HepG2 (cell line): ENCODE data around the gene LARP1. TPM values are rescaled to one million over a fixed set of nuclear protein-coding genes. Genes with fewer than 3 reads are reported as not detected.

Experiments
- CHD4 ChIP-seq: fragments of 200-600 bp; sonication (generic); IDR thresholded peaks from 2 replicates; pipeline ENCODE4 v1.7.0; 2017; ENCODE audit warnings: mild to moderate bottlenecking, low read length, borderline replicate concordance
- DPF2 ChIP-seq: sonication (generic); formaldehyde crosslinking; IDR thresholded peaks from 2 replicates; pipeline ENCODE4 v1.4.0; 2020; ENCODE audit warnings: mild to moderate bottlenecking, low read depth, missing genetic modification reagents, borderline replicate concordance
- ISX ChIP-seq: sonication (generic); formaldehyde crosslinking; conservative IDR thresholded peaks from 2 replicates; pipeline ENCODE4 v1.5.0; 2020; ENCODE audit warnings: missing genetic modification reagents
- SMAD3 ChIP-seq: sonication (generic); formaldehyde crosslinking; IDR thresholded peaks from 2 replicates; pipeline ENCODE4 v1.4.0; 2020; ENCODE audit warnings: missing genetic modification reagents
- TCF7 ChIP-seq: sonication (generic); IDR thresholded peaks from 2 replicates; pipeline ENCODE4 v1.6.1; 2016; ENCODE audit warnings: antibody characterized with exemption, low read depth
- ZNF616 ChIP-seq: sonication (generic); formaldehyde crosslinking; IDR thresholded peaks from 2 replicates; pipeline ENCODE4 v1.5.0; 2020; ENCODE audit warnings: low read depth, mild to moderate bottlenecking, missing genetic modification reagents
- ZNF83 ChIP-seq: sonication (generic); formaldehyde crosslinking; IDR thresholded peaks from 2 replicates; pipeline ENCODE4 v1.4.0; 2020; ENCODE audit warnings: missing genetic modification reagents, mild to moderate bottlenecking, borderline replicate concordance
- ZSCAN30 ChIP-seq: sonication (generic); formaldehyde crosslinking; IDR thresholded peaks from 2 replicates; pipeline ENCODE4 v1.5.0; 2020; ENCODE audit warnings: mild to moderate bottlenecking, missing genetic modification reagents
- polyA plus RNA-seq, 8 experiments: library from polyadenylated mRNA; depleted of rRNA in 3 of 8; stranded (reverse) in 7 of 8; unstranded in 1 of 8; fragments of >200 nt; fragmentation: Illumina TruSeq in 4 of 8; extraction: Trizol in 4 of 8; gene quantifications; 2 replicates each; pipeline versions ENCODE4 v1.2.1 to v1.2.3, GENCODE V29; 2011 to 2016; ENCODE audit warnings: low read depth in 4 of 8, missing spikeins in 1 of 8, mixed read lengths in 1 of 8; ENCODE audit not compliant: insufficient read depth in 1 of 8
- total RNA-seq, 5 experiments: library from RNA; depleted of rRNA; stranded (reverse); fragments of >200 nt; fragmentation: Illumina TruSeq; extraction: Trizol; gene quantifications; 2 replicates each; pipeline ENCODE4 v1.2.3, GENCODE V29; 2016; ENCODE audit warnings: low read depth in 1 of 5
- TF ChIP-seq, protein P1 (sequence below): sonication (generic); formaldehyde crosslinking; IDR thresholded peaks from 2 replicates; pipeline ENCODE4 v1.4.0; 2020; ENCODE audit warnings: missing genetic modification reagents, borderline replicate concordance
- TF ChIP-seq, protein P2 (sequence below): sonication (generic); formaldehyde crosslinking; IDR thresholded peaks from 2 replicates; pipeline ENCODE4 v1.9.0; 2022; ENCODE audit warnings: low read depth, missing genetic modification reagents
- TF ChIP-seq, protein P3 (sequence below): sonication (generic); formaldehyde crosslinking; IDR thresholded peaks from 2 replicates; pipeline ENCODE4 v1.4.0; 2020; ENCODE audit warnings: missing genetic modification reagents, mild to moderate bottlenecking, borderline replicate concordance
- TF ChIP-seq, protein P4 (sequence below): sonication (generic); formaldehyde crosslinking; IDR thresholded peaks from 2 replicates; pipeline ENCODE4 v1.4.0; 2020; ENCODE audit warnings: missing genetic modification reagents
- TF ChIP-seq, protein P5 (sequence below): sonication (generic); formaldehyde crosslinking; IDR thresholded peaks from 2 replicates; pipeline ENCODE4 v1.5.0; 2020; ENCODE audit warnings: missing genetic modification reagents

Gene LARP1
- total and polyA plus RNA-seq, 2 of the 13 experiments (the other 11 are each of a cell fraction or from before 2014, with no cell fraction given), result 45.2 to 61.4 TPM

DNA sequence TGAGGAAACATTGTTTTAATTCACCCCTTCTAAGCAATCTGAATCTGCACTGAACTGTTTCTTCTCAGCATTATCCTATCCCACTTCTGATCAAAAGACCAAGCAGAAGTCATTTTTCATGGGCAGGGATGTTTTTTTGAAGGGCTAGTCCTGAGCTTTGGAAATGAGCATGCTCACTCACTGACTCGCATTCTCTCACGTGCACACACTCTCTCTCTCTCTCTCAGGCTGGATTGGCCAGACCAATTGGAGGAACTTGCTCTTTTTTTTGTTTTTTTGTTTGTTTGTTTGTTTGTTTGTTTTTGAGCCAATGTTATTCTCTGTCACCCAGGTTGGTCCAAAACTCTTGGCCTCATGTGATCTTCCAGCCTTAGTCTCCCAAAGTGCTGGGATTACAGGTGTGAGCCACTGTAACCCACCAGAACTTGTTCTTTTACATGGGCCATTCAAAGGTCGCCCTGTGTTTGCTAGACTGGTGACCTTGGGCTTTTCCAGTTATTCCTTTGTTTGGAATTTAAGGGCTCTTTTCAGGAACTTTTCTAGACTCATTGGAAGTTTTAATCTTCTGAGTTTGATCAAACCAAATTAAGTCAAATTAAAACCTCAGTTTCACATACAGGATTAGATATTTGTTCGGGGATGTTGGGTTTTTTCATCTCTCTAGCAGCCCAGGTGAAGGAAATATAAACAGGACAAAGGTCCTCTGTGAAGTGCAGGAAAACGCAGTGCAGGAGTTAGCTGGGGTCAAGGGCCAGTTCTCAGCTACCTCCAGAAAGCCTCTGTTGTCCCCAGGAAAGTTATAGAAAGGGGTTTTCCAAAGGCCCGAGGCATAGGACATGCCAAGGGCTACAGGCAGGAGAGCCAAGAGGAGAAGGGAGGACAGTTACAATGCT lies 82.1 kb downstream of the LARP1 start (continued):
- TF ChIP-seq, protein P1, sequence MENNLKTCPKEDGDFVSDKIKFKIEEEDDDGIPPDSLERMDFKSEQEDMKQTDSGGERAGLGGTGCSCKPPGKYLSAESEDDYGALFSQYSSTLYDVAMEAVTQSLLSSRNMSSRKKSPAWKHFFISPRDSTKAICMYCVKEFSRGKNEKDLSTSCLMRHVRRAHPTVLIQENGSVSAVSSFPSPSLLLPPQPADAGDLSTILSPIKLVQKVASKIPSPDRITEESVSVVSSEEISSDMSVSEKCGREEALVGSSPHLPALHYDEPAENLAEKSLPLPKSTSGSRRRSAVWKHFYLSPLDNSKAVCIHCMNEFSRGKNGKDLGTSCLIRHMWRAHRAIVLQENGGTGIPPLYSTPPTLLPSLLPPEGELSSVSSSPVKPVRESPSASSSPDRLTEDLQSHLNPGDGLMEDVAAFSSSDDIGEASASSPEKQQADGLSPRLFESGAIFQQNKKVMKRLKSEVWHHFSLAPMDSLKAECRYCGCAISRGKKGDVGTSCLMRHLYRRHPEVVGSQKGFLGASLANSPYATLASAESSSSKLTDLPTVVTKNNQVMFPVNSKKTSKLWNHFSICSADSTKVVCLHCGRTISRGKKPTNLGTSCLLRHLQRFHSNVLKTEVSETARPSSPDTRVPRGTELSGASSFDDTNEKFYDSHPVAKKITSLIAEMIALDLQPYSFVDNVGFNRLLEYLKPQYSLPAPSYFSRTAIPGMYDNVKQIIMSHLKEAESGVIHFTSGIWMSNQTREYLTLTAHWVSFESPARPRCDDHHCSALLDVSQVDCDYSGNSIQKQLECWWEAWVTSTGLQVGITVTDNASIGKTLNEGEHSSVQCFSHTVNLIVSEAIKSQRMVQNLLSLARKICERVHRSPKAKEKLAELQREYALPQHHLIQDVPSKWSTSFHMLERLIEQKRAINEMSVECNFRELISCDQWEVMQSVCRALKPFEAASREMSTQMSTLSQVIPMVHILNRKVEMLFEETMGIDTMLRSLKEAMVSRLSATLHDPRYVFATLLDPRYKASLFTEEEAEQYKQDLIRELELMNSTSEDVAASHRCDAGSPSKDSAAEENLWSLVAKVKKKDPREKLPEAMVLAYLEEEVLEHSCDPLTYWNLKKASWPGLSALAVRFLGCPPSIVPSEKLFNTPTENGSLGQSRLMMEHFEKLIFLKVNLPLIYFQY (CRISPR knock-in tag), result peak; percentile 38; the same call in 1 of the 2 replicates
- TF ChIP-seq CHD4, result peak; percentile 79
- TF ChIP-seq, protein P2, sequence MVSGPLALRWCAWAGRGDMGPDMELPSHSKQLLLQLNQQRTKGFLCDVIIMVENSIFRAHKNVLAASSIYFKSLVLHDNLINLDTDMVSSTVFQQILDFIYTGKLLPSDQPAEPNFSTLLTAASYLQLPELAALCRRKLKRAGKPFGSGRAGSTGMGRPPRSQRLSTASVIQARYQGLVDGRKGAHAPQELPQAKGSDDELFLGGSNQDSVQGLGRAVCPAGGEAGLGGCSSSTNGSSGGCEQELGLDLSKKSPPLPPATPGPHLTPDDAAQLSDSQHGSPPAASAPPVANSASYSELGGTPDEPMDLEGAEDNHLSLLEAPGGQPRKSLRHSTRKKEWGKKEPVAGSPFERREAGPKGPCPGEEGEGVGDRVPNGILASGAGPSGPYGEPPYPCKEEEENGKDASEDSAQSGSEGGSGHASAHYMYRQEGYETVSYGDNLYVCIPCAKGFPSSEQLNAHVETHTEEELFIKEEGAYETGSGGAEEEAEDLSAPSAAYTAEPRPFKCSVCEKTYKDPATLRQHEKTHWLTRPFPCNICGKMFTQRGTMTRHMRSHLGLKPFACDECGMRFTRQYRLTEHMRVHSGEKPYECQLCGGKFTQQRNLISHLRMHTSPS (CRISPR knock-in tag), result no peak
- TF ChIP-seq SMAD3 (CRISPR knock-in tag), result no peak
- TF ChIP-seq, protein P3, sequence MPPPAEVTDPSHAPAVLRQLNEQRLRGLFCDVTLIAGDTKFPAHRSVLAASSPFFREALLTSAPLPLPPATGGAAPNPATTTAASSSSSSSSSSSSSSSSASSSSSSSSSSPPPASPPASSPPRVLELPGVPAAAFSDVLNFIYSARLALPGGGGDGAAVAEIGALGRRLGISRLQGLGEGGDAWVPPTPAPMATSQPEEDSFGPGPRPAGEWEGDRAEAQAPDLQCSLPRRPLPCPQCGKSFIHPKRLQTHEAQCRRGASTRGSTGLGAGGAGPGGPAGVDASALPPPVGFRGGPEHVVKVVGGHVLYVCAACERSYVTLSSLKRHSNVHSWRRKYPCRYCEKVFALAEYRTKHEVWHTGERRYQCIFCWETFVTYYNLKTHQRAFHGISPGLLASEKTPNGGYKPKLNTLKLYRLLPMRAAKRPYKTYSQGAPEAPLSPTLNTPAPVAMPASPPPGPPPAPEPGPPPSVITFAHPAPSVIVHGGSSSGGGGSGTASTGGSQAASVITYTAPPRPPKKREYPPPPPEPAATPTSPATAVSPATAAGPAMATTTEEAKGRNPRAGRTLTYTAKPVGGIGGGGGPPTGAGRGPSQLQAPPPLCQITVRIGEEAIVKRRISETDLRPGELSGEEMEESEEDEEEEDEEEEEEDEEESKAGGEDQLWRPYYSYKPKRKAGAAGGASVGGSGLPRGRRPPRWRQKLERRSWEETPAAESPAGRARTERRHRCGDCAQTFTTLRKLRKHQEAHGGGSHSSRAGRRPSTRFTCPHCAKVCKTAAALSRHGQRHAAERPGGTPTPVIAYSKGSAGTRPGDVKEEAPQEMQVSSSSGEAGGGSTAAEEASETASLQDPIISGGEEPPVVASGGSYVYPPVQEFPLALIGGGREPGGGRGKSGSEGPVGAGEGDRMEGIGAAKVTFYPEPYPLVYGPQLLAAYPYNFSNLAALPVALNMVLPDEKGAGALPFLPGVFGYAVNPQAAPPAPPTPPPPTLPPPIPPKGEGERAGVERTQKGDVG, result no peak
- TF ChIP-seq ZNF83 (CRISPR knock-in tag), result no peak
- TF ChIP-seq ZSCAN30, result no peak
- no peak for TF ChIP-seq ZNF616 (CRISPR knock-in tag)
- TF ChIP-seq, protein P4, sequence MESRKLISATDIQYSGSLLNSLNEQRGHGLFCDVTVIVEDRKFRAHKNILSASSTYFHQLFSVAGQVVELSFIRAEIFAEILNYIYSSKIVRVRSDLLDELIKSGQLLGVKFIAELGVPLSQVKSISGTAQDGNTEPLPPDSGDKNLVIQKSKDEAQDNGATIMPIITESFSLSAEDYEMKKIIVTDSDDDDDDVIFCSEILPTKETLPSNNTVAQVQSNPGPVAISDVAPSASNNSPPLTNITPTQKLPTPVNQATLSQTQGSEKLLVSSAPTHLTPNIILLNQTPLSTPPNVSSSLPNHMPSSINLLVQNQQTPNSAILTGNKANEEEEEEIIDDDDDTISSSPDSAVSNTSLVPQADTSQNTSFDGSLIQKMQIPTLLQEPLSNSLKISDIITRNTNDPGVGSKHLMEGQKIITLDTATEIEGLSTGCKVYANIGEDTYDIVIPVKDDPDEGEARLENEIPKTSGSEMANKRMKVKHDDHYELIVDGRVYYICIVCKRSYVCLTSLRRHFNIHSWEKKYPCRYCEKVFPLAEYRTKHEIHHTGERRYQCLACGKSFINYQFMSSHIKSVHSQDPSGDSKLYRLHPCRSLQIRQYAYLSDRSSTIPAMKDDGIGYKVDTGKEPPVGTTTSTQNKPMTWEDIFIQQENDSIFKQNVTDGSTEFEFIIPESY, result no peak
- TF ChIP-seq TCF7, result no peak
- TF ChIP-seq ISX, result no peak
- peak; percentile 61; the same call in 1 of the 2 replicates for TF ChIP-seq DPF2 (CRISPR knock-in tag)
- TF ChIP-seq, protein P5, sequence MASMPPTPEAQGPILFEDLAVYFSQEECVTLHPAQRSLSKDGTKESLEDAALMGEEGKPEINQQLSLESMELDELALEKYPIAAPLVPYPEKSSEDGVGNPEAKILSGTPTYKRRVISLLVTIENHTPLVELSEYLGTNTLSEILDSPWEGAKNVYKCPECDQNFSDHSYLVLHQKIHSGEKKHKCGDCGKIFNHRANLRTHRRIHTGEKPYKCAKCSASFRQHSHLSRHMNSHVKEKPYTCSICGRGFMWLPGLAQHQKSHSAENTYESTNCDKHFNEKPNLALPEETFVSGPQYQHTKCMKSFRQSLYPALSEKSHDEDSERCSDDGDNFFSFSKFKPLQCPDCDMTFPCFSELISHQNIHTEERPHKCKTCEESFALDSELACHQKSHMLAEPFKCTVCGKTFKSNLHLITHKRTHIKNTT (CRISPR knock-in tag), result no peak
